ENCODE results near the gene SDHB. TPM values are rescaled to one million over a fixed set of nuclear protein-coding genes. Genes with fewer than 3 reads are reported as not detected.

SDHB gene
- total and polyA plus RNA-seq, 2 donors (not counting 1 experiment from before 2014, with no cell fraction given), result 58.0 to 61.0 TPM

DNA sequence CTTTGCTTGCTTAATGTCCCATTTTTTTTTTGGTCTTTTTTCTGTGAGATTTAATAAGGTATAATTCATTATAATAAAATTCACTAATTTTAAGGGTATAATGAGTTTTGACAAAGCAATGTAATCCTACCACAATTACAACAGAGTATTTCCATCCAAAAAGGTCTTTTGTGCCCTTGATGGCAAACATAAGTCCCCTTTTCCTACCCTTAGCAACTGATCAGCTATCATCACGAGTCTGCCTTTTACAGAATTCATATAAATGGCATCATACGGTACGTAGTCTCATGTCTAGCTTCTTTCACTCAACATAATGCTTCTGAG, 7.5 kb downstream of the SDHB start:
- intact Hi-C loops (cut with micrococcal nuclease), result loop anchor here (1.0 to 2.0 kb wide), 2 partner anchors 95 to 133 kb away; no protein-coding TSS in a partner anchor
- H3K9ac ChIP-seq (ENCODE audit: low read length), result peak overlapping the region; percentile 38
- H3K27me3 Mint-ChIP-seq, result no peaks in the 10 kb centered on the region
- H2AFZ ChIP-seq (ENCODE audit: insufficient read depth, low read depth, low read length, poor library complexity, severe bottlenecking), result no peak overlapping the region
- no peak overlapping the region for H3K27ac Mint-ChIP-seq
- H3K4me1 ChIP-seq (ENCODE audit: control insufficient read depth in 2 of 2, insufficient read depth in 2 of 2, low read length in 2 of 2), result peaks cover 6 to 11% of the 10 kb centered on the region in 2 donors
- H3K27ac ChIP-seq (ENCODE audit: low read length in 2 of 2), result peak overlapping the region; percentile 26 to 56
- POLR2A ChIA-PET, result interaction anchor here (0.7 kb wide), 1 partner anchor 142 kb away, joined by 3 read pairs; no protein-coding TSS in a partner anchor
- H3K79me2 ChIP-seq (ENCODE audit: control insufficient read depth, insufficient read depth, low read length), result peaks cover 77% of the 10 kb centered on the region
- H3K36me3 ChIP-seq (replicated peaks in 1 of 2; ENCODE audit: control extremely low read depth in 1 of 2, control insufficient read depth in 1 of 2, extremely low read depth in 1 of 2, insufficient read depth in 2 of 2, low read length in 1 of 2), result peaks cover 2 to 41% of the 10 kb centered on the region in 2 experiments
- H4K20me1 ChIP-seq (ENCODE audit: control insufficient read depth, insufficient read depth, low read length, poor library complexity, severe bottlenecking), result peaks cover 31% of the 10 kb centered on the region
- no peaks in the 10 kb centered on the region for H3K9me3 ChIP-seq (ENCODE audit: control extremely low read depth in 1 of 3, control insufficient read depth in 2 of 3, insufficient read depth in 1 of 3, low read length in 2 of 3)
- H3K27me3 ChIP-seq (replicated peaks in 1 of 4; ENCODE audit: control extremely low read depth in 1 of 4, control insufficient read depth in 3 of 4, insufficient read depth in 4 of 4, low read length in 3 of 4), result no peaks in the 10 kb centered on the region
- DNase-seq (no peak), ATAC-seq (ENCODE audit: low read depth) (no peak)
- no peaks in the 10 kb centered on the region for H3K9me3 Mint-ChIP-seq (ENCODE audit: insufficient read depth)
- peak overlapping the region; percentile 66 for H3K4me2 ChIP-seq (replicated peaks; ENCODE audit: low read depth, low read length, poor library complexity, severe bottlenecking)
- no peak for TF ChIP-seq EZH2 (IDR thresholded peaks at IDR 0.05; ENCODE audit: borderline replicate concordance, insufficient read depth, low read depth, low read length, poor library complexity, severe bottlenecking)
- TF ChIP-seq, protein P1, sequence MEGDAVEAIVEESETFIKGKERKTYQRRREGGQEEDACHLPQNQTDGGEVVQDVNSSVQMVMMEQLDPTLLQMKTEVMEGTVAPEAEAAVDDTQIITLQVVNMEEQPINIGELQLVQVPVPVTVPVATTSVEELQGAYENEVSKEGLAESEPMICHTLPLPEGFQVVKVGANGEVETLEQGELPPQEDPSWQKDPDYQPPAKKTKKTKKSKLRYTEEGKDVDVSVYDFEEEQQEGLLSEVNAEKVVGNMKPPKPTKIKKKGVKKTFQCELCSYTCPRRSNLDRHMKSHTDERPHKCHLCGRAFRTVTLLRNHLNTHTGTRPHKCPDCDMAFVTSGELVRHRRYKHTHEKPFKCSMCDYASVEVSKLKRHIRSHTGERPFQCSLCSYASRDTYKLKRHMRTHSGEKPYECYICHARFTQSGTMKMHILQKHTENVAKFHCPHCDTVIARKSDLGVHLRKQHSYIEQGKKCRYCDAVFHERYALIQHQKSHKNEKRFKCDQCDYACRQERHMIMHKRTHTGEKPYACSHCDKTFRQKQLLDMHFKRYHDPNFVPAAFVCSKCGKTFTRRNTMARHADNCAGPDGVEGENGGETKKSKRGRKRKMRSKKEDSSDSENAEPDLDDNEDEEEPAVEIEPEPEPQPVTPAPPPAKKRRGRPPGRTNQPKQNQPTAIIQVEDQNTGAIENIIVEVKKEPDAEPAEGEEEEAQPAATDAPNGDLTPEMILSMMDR (IDR thresholded peaks at IDR 0.05), result peak; percentile 45
- peaks cover 25% of the 10 kb centered on the region for H3K4me1 Mint-ChIP-seq
- WGBS (ENCODE audit: insufficient coverage), result 40% methylated on average over 1 of the region's 3 CpGs
- H3K4me3 ChIP-seq (ENCODE audit: control extremely low read depth in 1 of 5, extremely low read depth in 1 of 5, insufficient read depth in 1 of 5, low read depth in 2 of 5, low read length in 4 of 5), result no peak overlapping the region
- CTCF ChIA-PET, result interaction anchor here (0.7 to 6.9 kb wide), 14 partner anchors 10 to 1423 kb away, joined by 3 to 73 read pairs (median 4); no protein-coding TSS in a partner anchor
- H3K4me3 Mint-ChIP-seq, result no peak overlapping the region

DNA sequence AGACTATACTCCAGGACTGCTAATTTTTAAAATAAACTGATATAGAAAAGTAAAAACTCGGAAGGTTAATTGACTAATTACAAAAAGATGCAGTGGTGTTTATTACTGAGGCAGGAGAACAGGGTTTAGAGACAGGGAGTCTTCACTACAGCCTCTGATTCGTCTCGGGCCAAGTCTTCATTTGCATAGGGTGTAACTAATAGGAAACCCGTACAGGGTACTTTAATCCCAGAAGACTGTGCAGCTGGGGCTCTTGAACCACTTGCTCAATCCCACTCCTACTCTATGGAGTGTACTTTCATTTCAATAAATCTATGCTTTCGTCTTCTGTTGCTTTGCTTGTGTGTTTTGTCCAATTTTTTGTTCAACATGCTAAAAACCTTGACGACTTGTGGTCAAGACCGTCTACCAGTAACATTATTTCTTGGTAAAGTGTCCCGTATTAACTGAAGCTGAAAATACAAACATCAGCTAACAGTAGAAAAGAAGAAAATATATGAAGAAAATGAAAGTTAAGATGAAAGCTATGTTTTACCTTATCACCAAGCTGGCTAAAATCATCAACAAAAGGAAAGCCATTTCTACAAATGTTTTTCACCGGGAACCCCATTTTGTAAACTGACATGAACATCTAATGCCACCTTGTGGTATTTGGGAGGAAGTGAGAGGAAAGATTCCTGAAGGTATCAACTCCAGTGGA, 8.0 kb downstream of the SDHB start:
- Histone ChIP-seq H3K9me3 (ENCODE audit: control extremely low read depth in 1 of 3, control insufficient read depth in 2 of 3, insufficient read depth in 1 of 3, low read length in 2 of 3) (no peaks in the 10 kb centered on the region), H3K9ac (ENCODE audit: low read length) (peak overlapping the region; percentile 38), H3K79me2 (ENCODE audit: control insufficient read depth, insufficient read depth, low read length) (peaks cover 76% of the 10 kb centered on the region), H3K36me3 (replicated peaks in 1 of 2; ENCODE audit: control extremely low read depth in 1 of 2, control insufficient read depth in 1 of 2, extremely low read depth in 1 of 2, insufficient read depth in 2 of 2, low read length in 1 of 2) (peaks cover 2 to 39% of the 10 kb centered on the region in 2 experiments), H3K4me3 (ENCODE audit: control extremely low read depth in 1 of 5, extremely low read depth in 1 of 5, insufficient read depth in 1 of 5, low read depth in 2 of 5, low read length in 4 of 5) (peak overlapping the region in 4 of 5 experiments; percentile 5 to 36 (median 30)), H2AFZ (ENCODE audit: insufficient read depth, low read depth, low read length, poor library complexity, severe bottlenecking) (peak overlapping the region; percentile 32), H4K20me1 (ENCODE audit: control insufficient read depth, insufficient read depth, low read length, poor library complexity, severe bottlenecking) (peaks cover 31% of the 10 kb centered on the region), H3K27me3 (replicated peaks in 1 of 4; ENCODE audit: control extremely low read depth in 1 of 4, control insufficient read depth in 3 of 4, insufficient read depth in 4 of 4, low read length in 3 of 4) (no peaks in the 10 kb centered on the region), H3K27ac (ENCODE audit: low read length in 2 of 2) (peak overlapping the region; percentile 26 to 56), H3K4me1 (ENCODE audit: control insufficient read depth in 2 of 2, insufficient read depth in 2 of 2, low read length in 2 of 2) (peaks cover 6 to 11% of the 10 kb centered on the region in 2 donors), H3K4me2 (replicated peaks; ENCODE audit: low read depth, low read length, poor library complexity, severe bottlenecking) (peak overlapping the region; percentile 66)
- Mint-ChIP-seq H3K27ac (peak overlapping the region; percentile 84), H3K9me3 (ENCODE audit: insufficient read depth) (no peaks in the 10 kb centered on the region), H3K27me3 (no peaks in the 10 kb centered on the region), H3K4me1 (peaks cover 19% of the 10 kb centered on the region), H3K4me3 (peak overlapping the region; percentile 83)
- intact Hi-C loops (cut with micrococcal nuclease), result loop anchor here (1.0 to 2.0 kb wide), 2 partner anchors 94 to 133 kb away; no protein-coding TSS in a partner anchor
- DNase-seq (peak; percentile 53), ATAC-seq (ENCODE audit: low read depth) (peak; percentile 75)
- 0% methylated on average over 3 of the region's 9 CpGs for WGBS (ENCODE audit: insufficient coverage)
- TF ChIP-seq EZH2 (IDR thresholded peaks at IDR 0.05; ENCODE audit: borderline replicate concordance, insufficient read depth, low read depth, low read length, poor library complexity, severe bottlenecking), result no peak
- TF ChIP-seq, protein P1 (IDR thresholded peaks at IDR 0.05), result peak; percentile 76
- POLR2A ChIA-PET, result interaction anchor here (0.6 to 0.7 kb wide), 2 partner anchors 33 to 141 kb away, joined by 3 read pairs; no protein-coding TSS in a partner anchor
- CTCF ChIA-PET, result interaction anchor here (0.7 to 6.9 kb wide), 15 partner anchors 9 to 1424 kb away, joined by 3 to 73 read pairs (median 4); no protein-coding TSS in a partner anchor

All from B cell (primary cell).